HG03159 (cell line): ENCODE results near the gene LCT.

Source experiments
- ATAC-seq: cut with Tn5 transposase; IDR thresholded peaks from one replicate; pipeline ENCODE4 v1.9.1; 2021; ENCODE audit warnings: mild to moderate bottlenecking, moderate library complexity; ENCODE audit not compliant: unreplicated experiment

The LCT gene

DNA sequence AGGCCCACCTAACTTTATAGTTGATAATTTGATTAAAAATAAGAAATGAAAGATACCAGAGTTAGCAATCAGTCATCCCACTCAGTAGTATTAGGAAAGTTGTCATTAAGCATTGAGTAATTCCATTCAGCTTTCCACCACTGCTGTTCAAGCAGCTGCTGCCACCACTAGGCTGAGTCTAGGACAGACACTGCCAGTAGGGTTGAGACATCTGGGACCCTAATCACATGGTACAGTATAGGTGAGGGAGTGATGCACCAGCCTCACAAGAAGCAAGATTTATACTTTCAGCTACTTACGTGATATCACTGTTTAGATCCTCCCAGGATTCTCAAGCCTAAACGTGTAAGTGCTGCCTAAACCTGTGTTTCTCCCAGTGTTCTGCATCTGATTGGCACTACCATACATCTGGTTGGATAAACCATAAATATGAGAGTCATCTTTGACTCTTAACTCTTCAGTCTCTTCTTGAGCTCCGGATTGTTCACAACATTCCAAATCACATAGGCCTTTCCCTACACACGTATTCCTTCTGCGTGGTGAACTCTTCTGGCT is 92.1 kb downstream of the LCT start:
- ATAC-seq = no peak

DNA sequence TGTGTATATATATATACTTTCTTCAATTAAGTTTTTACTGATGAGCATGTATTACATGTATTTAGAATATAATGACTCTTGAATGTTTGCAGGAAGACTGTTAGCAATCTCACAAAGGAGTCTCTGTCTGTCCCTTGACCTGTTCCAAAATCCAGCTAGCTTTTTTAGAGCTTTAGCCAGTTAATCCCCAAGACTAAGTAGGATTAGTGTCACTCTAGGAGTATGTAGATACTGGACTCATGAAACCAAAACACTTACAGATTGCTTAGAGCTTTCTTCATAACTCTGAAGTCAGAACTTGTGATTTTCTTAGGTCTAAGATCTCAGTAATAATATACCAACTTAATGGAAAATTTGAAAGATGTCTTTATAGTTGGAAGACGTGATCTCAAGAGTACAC is 93.1 kb downstream of the LCT start:
- ATAC-seq = no peak

DNA sequence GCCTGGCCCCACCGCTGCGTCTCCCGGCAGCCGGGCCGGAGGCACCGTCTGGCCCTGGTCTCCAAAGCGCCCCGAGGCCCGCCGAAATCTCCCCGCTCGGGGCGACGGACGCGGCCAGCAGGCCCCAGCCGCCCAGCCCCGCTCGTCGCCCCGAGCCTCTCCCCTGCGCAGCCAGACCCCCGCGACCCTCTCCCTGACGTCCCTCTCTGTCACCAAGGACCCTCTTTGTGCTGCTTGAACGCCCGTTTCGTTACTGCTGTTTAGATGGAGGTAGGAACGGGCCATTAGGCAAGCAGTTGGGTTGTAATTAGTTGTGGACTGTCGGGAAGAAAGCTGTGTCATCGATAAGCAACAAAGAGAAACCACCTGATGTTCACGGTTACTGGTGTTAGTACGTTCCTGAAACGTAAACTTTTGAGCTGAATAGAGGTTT is 94.6 kb downstream of the LCT start:
- peak; percentile 24 for ATAC-seq

DNA sequence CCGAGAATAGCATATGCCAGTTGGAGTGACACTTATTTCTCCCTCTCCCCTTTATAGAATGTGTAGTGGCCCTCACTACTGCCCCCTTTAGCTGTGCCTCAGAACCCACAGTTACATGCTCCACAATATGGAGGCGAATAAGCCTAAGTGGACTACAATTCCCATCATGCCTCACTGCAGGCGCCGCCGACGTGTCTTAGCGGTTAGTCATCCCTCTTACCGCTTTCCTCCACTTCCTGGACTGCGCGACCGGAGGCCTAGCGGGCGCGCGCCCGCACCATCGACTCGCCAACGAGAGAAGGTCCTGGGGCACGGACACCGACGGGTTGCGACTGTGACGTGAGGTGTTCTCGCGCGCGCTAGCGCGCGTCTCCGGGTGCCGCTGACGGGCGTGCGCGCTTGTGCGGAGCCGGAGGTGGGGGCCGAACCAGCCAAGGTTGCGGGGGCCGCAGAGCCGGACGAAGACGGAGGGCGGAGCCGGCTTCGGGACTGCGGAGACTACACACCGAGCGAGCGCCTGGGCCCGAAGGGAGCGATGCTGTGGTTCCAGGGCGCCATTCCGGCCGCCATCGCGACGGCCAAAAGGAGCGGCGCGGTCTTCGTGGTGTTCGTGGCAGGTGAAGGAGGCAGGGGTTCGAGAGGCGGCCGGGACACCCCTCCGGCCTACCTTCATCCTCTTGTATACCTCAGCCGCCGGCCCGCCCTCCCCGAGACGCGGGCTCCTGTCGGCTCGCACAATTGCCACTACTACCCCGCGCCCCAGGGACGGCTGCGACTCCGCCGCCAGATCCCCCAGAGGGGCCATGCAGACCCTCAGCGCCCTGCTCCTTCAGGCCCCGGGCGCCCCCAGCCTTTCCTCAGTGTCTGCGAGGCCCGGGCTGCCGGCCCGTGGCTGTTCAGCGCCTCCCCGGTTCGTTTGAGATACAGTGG is 95.3 kb downstream of the LCT start, which contains the start of gene UBXN4:
TSS of gene UBXN4 (plus strand) at position 461 of the 930 bp plus-strand sequence. CDS start at position 536, 75 bp downstream.
- peak; percentile 89 for ATAC-seq

DNA sequence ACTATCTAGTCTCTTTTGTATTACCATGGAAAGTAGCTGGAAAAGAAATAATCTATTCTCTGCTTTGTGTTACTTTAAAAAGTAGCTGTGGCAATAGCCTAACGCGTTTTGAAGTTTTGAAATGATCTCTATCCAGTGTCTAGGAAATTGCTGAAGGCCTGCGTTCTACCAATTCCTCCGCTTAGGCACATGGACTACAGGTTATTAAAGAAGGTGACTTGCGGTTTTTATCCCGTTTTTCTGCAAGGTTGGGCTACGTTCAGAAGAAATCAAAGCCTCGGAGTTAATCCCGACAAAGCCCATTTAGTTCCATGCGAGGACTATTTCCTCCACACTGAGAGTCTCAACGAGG is 96.0 kb downstream of the LCT start:
- ATAC-seq = no peak

DNA sequence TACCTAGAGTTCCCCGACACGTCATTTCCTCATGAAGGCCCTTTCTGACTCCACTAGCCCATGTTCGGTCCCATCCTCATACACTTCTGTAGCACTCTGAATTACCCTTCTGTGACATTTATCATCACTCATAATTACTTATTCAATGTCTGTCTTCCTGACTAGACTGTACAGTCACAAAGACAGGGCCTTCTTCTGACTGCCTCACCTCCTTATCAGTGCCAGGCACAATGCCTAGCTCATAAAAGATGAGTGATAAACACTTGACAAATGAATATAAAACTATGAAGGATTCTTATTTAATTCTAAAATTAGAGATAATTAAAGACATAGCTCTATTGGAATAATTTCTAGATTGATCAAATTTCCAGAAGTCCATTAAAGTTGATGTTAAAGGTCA is 96.8 kb downstream of the LCT start:
- no peak for ATAC-seq
